HepG2 (cell line): ENCODE results near the gene ANKHD1. TPM values are rescaled to one million over a fixed set of nuclear protein-coding genes. Genes with fewer than 3 reads are reported as not detected.

Experiments used
- CCDC6 ChIP-seq: sonication (generic); formaldehyde crosslinking; IDR thresholded peaks from 2 replicates; pipeline ENCODE4 v1.8.1; 2022; ENCODE audit warnings: mild to moderate bottlenecking, missing genetic modification reagents, moderate library complexity
- CENPX ChIP-seq: sonication (generic); formaldehyde crosslinking; IDR thresholded peaks from 2 replicates; pipeline ENCODE4 v1.9.0; 2021; ENCODE audit warnings: mild to moderate bottlenecking, missing genetic modification reagents, moderate library complexity
- CHCHD3 ChIP-seq: sonication (generic); formaldehyde crosslinking; IDR thresholded peaks from 2 replicates; pipeline ENCODE4 v1.8.0; 2022; ENCODE audit warnings: mild to moderate bottlenecking, missing genetic modification reagents, moderate library complexity
- DNMT1 ChIP-seq: sonication (generic); formaldehyde crosslinking; IDR thresholded peaks from 2 replicates; pipeline ENCODE4 v1.5.1; 2020; ENCODE audit warnings: mild to moderate bottlenecking, missing genetic modification reagents
- HOXD1 ChIP-seq: sonication (generic); formaldehyde crosslinking; IDR thresholded peaks from 2 replicates; pipeline ENCODE4 v1.5.0; 2020; ENCODE audit warnings: missing genetic modification reagents
- KDM5A ChIP-seq: fragments of 200-600 bp; sonication (generic); IDR thresholded peaks from 2 replicates; pipeline ENCODE4 v1.7.0; 2018; ENCODE audit warnings: antibody characterized with exemption, mild to moderate bottlenecking, low read length, borderline replicate concordance
- NCOR1 ChIP-seq: fragments of 200-600 bp; sonication (generic); IDR thresholded peaks from 2 replicates; pipeline ENCODE4 v1.7.0; 2017; ENCODE audit warnings: antibody characterized with exemption, low read length, borderline replicate concordance
- NFYC ChIP-seq: IDR thresholded peaks from 2 replicates; pipeline ENCODE4 v1.6.1; 2016; ENCODE audit warnings: missing genetic modification reagents, missing compliant biosample characterization
- NR2F1 ChIP-seq, 2 experiments: fragments of 450-650 bp in 1 of 2; formaldehyde crosslinking in 1 of 2; IDR thresholded peaks; 2 replicates each; pipeline versions ENCODE4 v1.5.0 to v1.6.1; 2016 to 2020; ENCODE audit warnings: mild to moderate bottlenecking in 1 of 2, missing compliant biosample characterization in 1 of 2, missing genetic modification reagents in 1 of 2, moderate library complexity in 1 of 2
- PCBP2 ChIP-seq: fragments of 200-400 bp; formaldehyde crosslinking; optimal IDR thresholded peaks from 2 replicates; pipeline ENCODE3; 2018; ENCODE audit warnings: low read length, low read depth; ENCODE audit not compliant: poor library complexity, severe bottlenecking
- REL ChIP-seq: sonication (generic); formaldehyde crosslinking; conservative IDR thresholded peaks from 2 replicates; pipeline ENCODE4 v1.8.0; 2022; ENCODE audit warnings: mild to moderate bottlenecking, missing genetic modification reagents, moderate library complexity
- SETDB1 ChIP-seq: sonication (generic); formaldehyde crosslinking; IDR thresholded peaks from 2 replicates; pipeline ENCODE4 v1.5.1; 2020; ENCODE audit warnings: missing genetic modification reagents, mild to moderate bottlenecking, borderline replicate concordance
- TARDBP ChIP-seq: sonication (generic); formaldehyde crosslinking; IDR thresholded peaks from 2 replicates; pipeline ENCODE4 v1.8.0; 2022; ENCODE audit warnings: mild to moderate bottlenecking, missing genetic modification reagents
- ZNF230 ChIP-seq: sonication (generic); formaldehyde crosslinking; IDR thresholded peaks from 2 replicates; pipeline ENCODE4 v1.4.0; 2020; ENCODE audit warnings: mild to moderate bottlenecking, missing genetic modification reagents
- ZNF33A ChIP-seq: sonication (generic); formaldehyde crosslinking; IDR thresholded peaks from 2 replicates; pipeline ENCODE4 v1.5.1; 2020; ENCODE audit warnings: missing genetic modification reagents, mild to moderate bottlenecking, moderate library complexity, borderline replicate concordance
- ZNF883 ChIP-seq: sonication (generic); formaldehyde crosslinking; IDR thresholded peaks from 2 replicates; pipeline ENCODE4 v1.5.1; 2020; ENCODE audit warnings: mild to moderate bottlenecking, missing genetic modification reagents; ENCODE audit errors: not compliant biosample characterization
- polyA plus RNA-seq, 8 experiments: library from polyadenylated mRNA; depleted of rRNA in 3 of 8; stranded (reverse) in 7 of 8; unstranded in 1 of 8; fragments of >200 nt; fragmentation: Illumina TruSeq in 4 of 8; extraction: Trizol in 4 of 8; gene quantifications; 2 replicates each; pipeline versions ENCODE4 v1.2.1 to v1.2.3, GENCODE V29; 2011 to 2016; ENCODE audit warnings: low read depth in 4 of 8, missing spikeins in 1 of 8, mixed read lengths in 1 of 8; ENCODE audit not compliant: insufficient read depth in 1 of 8
- total RNA-seq, 5 experiments: library from RNA; depleted of rRNA; stranded (reverse); fragments of >200 nt; fragmentation: Illumina TruSeq; extraction: Trizol; gene quantifications; 2 replicates each; pipeline ENCODE4 v1.2.3, GENCODE V29; 2016; ENCODE audit warnings: low read depth in 1 of 5
- TF ChIP-seq, protein P1 (sequence below): sonication (generic); formaldehyde crosslinking; IDR thresholded peaks from 2 replicates; pipeline ENCODE4 v1.4.0; 2020; ENCODE audit warnings: missing genetic modification reagents
- TF ChIP-seq, protein P2 (sequence below): IDR thresholded peaks from 2 replicates; pipeline ENCODE4 v1.6.1; 2012; ENCODE audit warnings: low read depth, low read length, improper control_type of control experiment
- TF ChIP-seq, protein P3 (sequence below): sonication (generic); formaldehyde crosslinking; IDR thresholded peaks from 2 replicates; pipeline ENCODE4 v1.5.0; 2020; ENCODE audit warnings: mild to moderate bottlenecking, missing genetic modification reagents

The ANKHD1 gene
- total and polyA plus RNA-seq, 2 of the 13 experiments (the other 11 are each of a cell fraction or from before 2014, with no cell fraction given): 69.9 to 82.0 TPM

DNA sequence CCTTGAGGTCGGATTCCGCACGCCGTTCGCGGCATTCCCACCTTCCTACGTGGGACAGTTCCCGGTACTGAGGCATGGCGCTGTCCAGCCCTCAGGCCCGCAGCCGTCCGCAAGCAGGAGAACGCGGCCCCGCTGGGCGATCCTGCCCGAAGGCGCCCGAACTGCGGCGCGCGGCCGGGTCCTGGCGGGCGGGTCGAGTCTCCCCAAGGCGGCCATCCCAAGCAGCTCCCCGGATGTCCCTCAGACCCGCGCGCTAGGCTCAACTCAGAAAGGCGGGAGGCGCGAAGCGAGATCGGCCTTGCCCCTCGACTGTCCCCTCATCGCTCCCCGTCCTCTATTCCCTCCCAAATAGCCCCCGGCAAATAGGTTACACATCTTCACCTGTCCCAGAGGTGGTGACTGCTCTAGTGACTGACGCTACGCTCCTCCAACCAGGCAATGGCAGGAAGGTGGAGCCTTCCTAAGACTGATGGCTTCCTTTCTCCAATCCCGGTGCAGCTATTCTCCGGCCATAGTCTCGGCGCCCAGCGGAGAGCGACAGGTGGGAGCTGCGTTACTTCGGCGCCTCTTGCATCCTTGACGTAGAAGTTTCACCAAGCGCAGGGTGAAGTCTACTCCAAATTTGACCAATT is 787 bp upstream of the ANKHD1 start (continued):
- TF ChIP-seq, protein P1, sequence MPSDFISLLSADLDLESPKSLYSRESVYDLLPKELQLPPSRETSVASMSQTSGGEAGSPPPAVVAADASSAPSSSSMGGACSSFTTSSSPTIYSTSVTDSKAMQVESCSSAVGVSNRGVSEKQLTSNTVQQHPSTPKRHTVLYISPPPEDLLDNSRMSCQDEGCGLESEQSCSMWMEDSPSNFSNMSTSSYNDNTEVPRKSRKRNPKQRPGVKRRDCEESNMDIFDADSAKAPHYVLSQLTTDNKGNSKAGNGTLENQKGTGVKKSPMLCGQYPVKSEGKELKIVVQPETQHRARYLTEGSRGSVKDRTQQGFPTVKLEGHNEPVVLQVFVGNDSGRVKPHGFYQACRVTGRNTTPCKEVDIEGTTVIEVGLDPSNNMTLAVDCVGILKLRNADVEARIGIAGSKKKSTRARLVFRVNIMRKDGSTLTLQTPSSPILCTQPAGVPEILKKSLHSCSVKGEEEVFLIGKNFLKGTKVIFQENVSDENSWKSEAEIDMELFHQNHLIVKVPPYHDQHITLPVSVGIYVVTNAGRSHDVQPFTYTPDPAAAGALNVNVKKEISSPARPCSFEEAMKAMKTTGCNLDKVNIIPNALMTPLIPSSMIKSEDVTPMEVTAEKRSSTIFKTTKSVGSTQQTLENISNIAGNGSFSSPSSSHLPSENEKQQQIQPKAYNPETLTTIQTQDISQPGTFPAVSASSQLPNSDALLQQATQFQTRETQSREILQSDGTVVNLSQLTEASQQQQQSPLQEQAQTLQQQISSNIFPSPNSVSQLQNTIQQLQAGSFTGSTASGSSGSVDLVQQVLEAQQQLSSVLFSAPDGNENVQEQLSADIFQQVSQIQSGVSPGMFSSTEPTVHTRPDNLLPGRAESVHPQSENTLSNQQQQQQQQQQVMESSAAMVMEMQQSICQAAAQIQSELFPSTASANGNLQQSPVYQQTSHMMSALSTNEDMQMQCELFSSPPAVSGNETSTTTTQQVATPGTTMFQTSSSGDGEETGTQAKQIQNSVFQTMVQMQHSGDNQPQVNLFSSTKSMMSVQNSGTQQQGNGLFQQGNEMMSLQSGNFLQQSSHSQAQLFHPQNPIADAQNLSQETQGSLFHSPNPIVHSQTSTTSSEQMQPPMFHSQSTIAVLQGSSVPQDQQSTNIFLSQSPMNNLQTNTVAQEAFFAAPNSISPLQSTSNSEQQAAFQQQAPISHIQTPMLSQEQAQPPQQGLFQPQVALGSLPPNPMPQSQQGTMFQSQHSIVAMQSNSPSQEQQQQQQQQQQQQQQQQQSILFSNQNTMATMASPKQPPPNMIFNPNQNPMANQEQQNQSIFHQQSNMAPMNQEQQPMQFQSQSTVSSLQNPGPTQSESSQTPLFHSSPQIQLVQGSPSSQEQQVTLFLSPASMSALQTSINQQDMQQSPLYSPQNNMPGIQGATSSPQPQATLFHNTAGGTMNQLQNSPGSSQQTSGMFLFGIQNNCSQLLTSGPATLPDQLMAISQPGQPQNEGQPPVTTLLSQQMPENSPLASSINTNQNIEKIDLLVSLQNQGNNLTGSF (CRISPR knock-in tag): peak; percentile 86; the same call in 1 of the 2 replicates
- TF ChIP-seq NFYC (peak; percentile 67), REL (CRISPR knock-in tag) (no peak; the same call in 1 of the 2 replicates), NR2F1 (CRISPR knock-in tag; IDR thresholded peaks at IDR 0.05) (no peak), PCBP2 (no peak), KDM5A (no peak), CCDC6 (CRISPR knock-in tag) (no peak; the same call in 1 of the 2 replicates), SETDB1 (no peak), TARDBP (CRISPR knock-in tag) (no peak; the same call in 1 of the 2 replicates), ZNF883 (peak; percentile 73), ZNF230 (CRISPR knock-in tag) (peak; percentile 65; the same call in 1 of the 2 replicates), CENPX (no peak), HOXD1 (CRISPR knock-in tag) (peak; percentile 82; the same call in 1 of the 2 replicates), NCOR1 (0 out of 2 replicates have a peak, but pooled peaks have one; percentile 26), DNMT1 (CRISPR knock-in tag) (peak; percentile 35; the same call in 1 of the 2 replicates), ZNF33A (no peak), CHCHD3 (CRISPR knock-in tag) (0 out of 2 replicates have a peak, but pooled peaks have one; percentile 54)
- TF ChIP-seq, protein P2, sequence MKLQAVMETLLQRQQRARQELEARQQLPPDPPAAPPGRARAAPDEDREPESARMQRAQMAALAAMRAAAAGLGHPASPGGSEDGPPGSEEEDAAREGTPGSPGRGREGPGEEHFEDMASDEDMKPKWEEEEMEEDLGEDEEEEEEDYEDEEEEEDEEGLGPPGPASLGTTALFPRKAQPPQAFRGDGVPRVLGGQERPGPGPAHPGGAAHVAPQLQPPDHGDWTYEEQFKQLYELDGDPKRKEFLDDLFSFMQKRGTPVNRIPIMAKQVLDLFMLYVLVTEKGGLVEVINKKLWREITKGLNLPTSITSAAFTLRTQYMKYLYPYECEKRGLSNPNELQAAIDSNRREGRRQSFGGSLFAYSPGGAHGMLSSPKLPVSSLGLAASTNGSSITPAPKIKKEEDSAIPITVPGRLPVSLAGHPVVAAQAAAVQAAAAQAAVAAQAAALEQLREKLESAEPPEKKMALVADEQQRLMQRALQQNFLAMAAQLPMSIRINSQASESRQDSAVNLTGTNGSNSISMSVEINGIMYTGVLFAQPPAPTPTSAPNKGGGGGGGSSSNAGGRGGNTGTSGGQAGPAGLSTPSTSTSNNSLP: no peak
- TF ChIP-seq, protein P3, sequence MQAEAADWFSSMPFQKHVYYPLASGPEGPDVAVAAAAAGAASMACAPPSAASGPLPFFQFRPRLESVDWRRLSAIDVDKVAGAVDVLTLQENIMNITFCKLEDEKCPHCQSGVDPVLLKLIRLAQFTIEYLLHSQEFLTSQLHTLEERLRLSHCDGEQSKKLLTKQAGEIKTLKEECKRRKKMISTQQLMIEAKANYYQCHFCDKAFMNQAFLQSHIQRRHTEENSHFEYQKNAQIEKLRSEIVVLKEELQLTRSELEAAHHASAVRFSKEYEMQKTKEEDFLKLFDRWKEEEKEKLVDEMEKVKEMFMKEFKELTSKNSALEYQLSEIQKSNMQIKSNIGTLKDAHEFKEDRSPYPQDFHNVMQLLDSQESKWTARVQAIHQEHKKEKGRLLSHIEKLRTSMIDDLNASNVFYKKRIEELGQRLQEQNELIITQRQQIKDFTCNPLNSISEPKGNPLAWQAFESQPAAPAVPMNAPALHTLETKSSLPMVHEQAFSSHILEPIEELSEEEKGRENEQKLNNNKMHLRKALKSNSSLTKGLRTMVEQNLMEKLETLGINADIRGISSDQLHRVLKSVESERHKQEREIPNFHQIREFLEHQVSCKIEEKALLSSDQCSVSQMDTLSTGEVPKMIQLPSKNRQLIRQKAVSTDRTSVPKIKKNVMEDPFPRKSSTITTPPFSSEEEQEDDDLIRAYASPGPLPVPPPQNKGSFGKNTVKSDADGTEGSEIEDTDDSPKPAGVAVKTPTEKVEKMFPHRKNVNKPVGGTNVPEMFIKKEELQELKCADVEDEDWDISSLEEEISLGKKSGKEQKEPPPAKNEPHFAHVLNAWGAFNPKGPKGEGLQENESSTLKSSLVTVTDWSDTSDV (CRISPR knock-in tag): peak; percentile 36; the same call in 1 of the 2 replicates
